Measurements from ENCODE around the gene SLC22A5.

The SLC22A5 gene

GRCh38 chr5:132425975-132426524, 56.5 kb downstream of the SLC22A5 start:
- no peak for TF ChIP-seq CTCF (IDR thresholded peaks at IDR 0.05; ENCODE audit: control insufficient read depth, insufficient read depth, low read depth, low read length, missing control alignments)
- no peak overlapping the region for H3K4me3 ChIP-seq (ENCODE audit: control insufficient read depth, low read depth, low read length)
- DNase-seq (ENCODE audit: low read depth) = no peak

- TF ChIP-seq CTCF (IDR thresholded peaks at IDR 0.05; ENCODE audit: control insufficient read depth, insufficient read depth, low read depth, low read length, missing control alignments) = peak; percentile 66
- no peak overlapping the region for H3K4me3 ChIP-seq (ENCODE audit: control insufficient read depth, low read depth, low read length)
- peak; percentile 72 for DNase-seq (ENCODE audit: low read depth)
Observed at GRCh38 chr5:132426525-132427138, 57.1 kb downstream of the SLC22A5 start.

GRCh38 chr5:132427281-132428146, 58.0 kb downstream of the SLC22A5 start:
- TF ChIP-seq CTCF (IDR thresholded peaks at IDR 0.05; ENCODE audit: control insufficient read depth, insufficient read depth, low read depth, low read length, missing control alignments) = no peak
- H3K4me3 ChIP-seq (ENCODE audit: control insufficient read depth, low read depth, low read length) = no peak overlapping the region
- no peak for DNase-seq (ENCODE audit: low read depth)

GRCh38 chr5:132428147-132428482, 58.6 kb downstream of the SLC22A5 start:
- no peak for TF ChIP-seq CTCF (IDR thresholded peaks at IDR 0.05; ENCODE audit: control insufficient read depth, insufficient read depth, low read depth, low read length, missing control alignments)
- no peak for DNase-seq (ENCODE audit: low read depth)
- no peak overlapping the region for H3K4me3 ChIP-seq (ENCODE audit: control insufficient read depth, low read depth, low read length)

GRCh38 chr5:132428484-132429462, 59.3 kb downstream of the SLC22A5 start:
- H3K4me3 ChIP-seq (ENCODE audit: control insufficient read depth, low read depth, low read length) = no peak overlapping the region
- no peak for DNase-seq (ENCODE audit: low read depth)
- TF ChIP-seq CTCF (IDR thresholded peaks at IDR 0.05; ENCODE audit: control insufficient read depth, insufficient read depth, low read depth, low read length, missing control alignments) = no peak
